SU-DHL-6 (cell line): Measurements from ENCODE around the gene CEP170B.
A peak's percentile ranks its signal among the peaks of the same experiment; 100 is the strongest.

ENCODE experiments used
- H2AFZ ChIP-seq: fragments of 200-600 bp; sonication (generic); 2 replicates; pipeline ENCODE4 v1.6.1; 2014; ENCODE audit warnings: low read depth, mild to moderate bottlenecking, moderate library complexity, mixed read lengths, antibody characterized with exemption, low read length; ENCODE audit not compliant: severe bottlenecking
- H3F3A ChIP-seq: fragments of 200-600 bp; shearing (Covaris generic); 2 replicates; pipeline ENCODE4 v1.6.0; 2016; ENCODE audit warnings: antibody characterized with exemption, mild to moderate bottlenecking; ENCODE audit not compliant: insufficient read depth
- H3K27ac ChIP-seq: fragments of 200-600 bp; sonication (generic); 2 replicates; pipeline ENCODE4 v1.5.1; 2016; ENCODE audit warnings: low read depth, mild to moderate bottlenecking, low read length, moderate library complexity, mixed read lengths
- H3K27me3 ChIP-seq: fragments of 200-600 bp; sonication (generic), shearing (Covaris generic); 2 replicates; pipeline ENCODE4 v1.6.0; 2014; ENCODE audit warnings: mild to moderate bottlenecking, low read length
- H3K36me3 ChIP-seq: fragments of 200-600 bp; sonication (generic); 2 replicates; pipeline ENCODE4 v1.6.1; 2014; ENCODE audit warnings: mild to moderate bottlenecking, low read length, mixed read lengths
- H3K4me2 ChIP-seq: fragments of 300-600, 200-600 bp; shearing (Covaris generic), sonication (generic); 2 replicates; pipeline ENCODE4 v1.6.0; 2014; ENCODE audit warnings: low read length, low read depth, mild to moderate bottlenecking; ENCODE audit not compliant: poor library complexity, severe bottlenecking
- H3K4me3 ChIP-seq: fragments of 200-600 bp; sonication (generic); 2 replicates; pipeline ENCODE4 v1.5.1; 2014; ENCODE audit warnings: antibody characterized with exemption, low read length, mild to moderate bottlenecking, mixed read lengths; ENCODE audit not compliant: insufficient read depth, poor library complexity, severe bottlenecking
- H3K79me2 ChIP-seq: fragments of 200-600 bp; sonication (generic); 2 replicates; pipeline ENCODE4 v1.6.1; 2014; ENCODE audit warnings: mild to moderate bottlenecking, low read length, moderate library complexity; ENCODE audit not compliant: insufficient read depth
- H3K9ac ChIP-seq: fragments of 200-600 bp; sonication (generic); 2 replicates; pipeline ENCODE4 v1.7.0; 2014; ENCODE audit warnings: mild to moderate bottlenecking, low read length
- H3K9me2 ChIP-seq: fragments of 200-600 bp; sonication (generic); replicated peaks from 2 replicates; pipeline ENCODE4 v1.6.1; 2014; ENCODE audit warnings: low read length; ENCODE audit not compliant: insufficient read depth
- H3K9me3 ChIP-seq: fragments of 200-600 bp; sonication (generic); 2 replicates; pipeline ENCODE4 v1.6.1; 2014; ENCODE audit warnings: low read length, mixed read lengths; ENCODE audit not compliant: insufficient read depth
- H4K20me1 ChIP-seq: fragments of 200-600 bp; sonication (generic); 2 replicates; pipeline ENCODE4 v1.6.1; 2014; ENCODE audit warnings: low read depth, mild to moderate bottlenecking, antibody characterized with exemption, low read length, moderate library complexity, mixed read lengths
- CTCF ChIP-seq: fragments of 200-600 bp; sonication (generic); IDR thresholded peaks from one replicate; pipeline ENCODE4 v1.5.1; 2017; ENCODE audit warnings: antibody characterized with exemption, mild to moderate bottlenecking, low read length, moderate library complexity; ENCODE audit not compliant: insufficient read depth, poor library complexity, severe bottlenecking
- EZH2phosphoT487 ChIP-seq: fragments of 200-600 bp; sonication (generic), shearing (Covaris generic); conservative IDR thresholded peaks from 2 replicates; pipeline ENCODE4 v1.6.1; 2018; ENCODE audit warnings: mild to moderate bottlenecking, antibody characterized with exemption, low read length, moderate library complexity, mixed read lengths

The CEP170B gene

GRCh38 chr14:104865081-104865630 is at the start of gene CEP170B:
CEP170B (plus strand) TSS chr14:104865268; CDS start chr14:104868451, 3,183 bp downstream.
- Histone ChIP-seq H3K9ac (no peak within 1 kb of the TSS), H3K9me3 (no peaks in the 10 kb centered on the region), H4K20me1 (no peaks in the 10 kb centered on the region), H3K4me3 (no peak within 1 kb of the TSS), H2AFZ (no peak within 1 kb of the TSS), H3K4me2 (peak within 1 kb of the TSS; percentile 25), H3K27ac (no peak within 1 kb of the TSS), H3K27me3 (no peaks in the 10 kb centered on the region), H3K36me3 (no peaks in the 10 kb centered on the region), H3K79me2 (no peaks in the 10 kb centered on the region), H3K9me2 (no peaks in the 10 kb centered on the region), H3F3A (no peaks in the 10 kb centered on the region)
- TF ChIP-seq CTCF (no peak), EZH2phosphoT487 (no peak)

- H3K27ac ChIP-seq, result peak overlapping the region; percentile 54; the same call in 1 of the 2 replicates
- no peaks in the 10 kb centered on the region for H3K9me2 ChIP-seq
- no peaks in the 10 kb centered on the region for H3K79me2 ChIP-seq
- TF ChIP-seq EZH2phosphoT487 (no peak), CTCF (no peak)
- peak overlapping the region; percentile 73 for H3K4me3 ChIP-seq
- H4K20me1 ChIP-seq, result no peaks in the 10 kb centered on the region
- no peaks in the 10 kb centered on the region for H3K27me3 ChIP-seq
- H3K36me3 ChIP-seq, result no peaks in the 10 kb centered on the region
- peak overlapping the region; percentile 78 for H2AFZ ChIP-seq
- H3K9ac ChIP-seq, result peak overlapping the region; percentile 86
- no peaks in the 10 kb centered on the region; the same call in 1 of the 2 replicates for H3F3A ChIP-seq
- H3K4me2 ChIP-seq, result peak overlapping the region; percentile 65
- no peaks in the 10 kb centered on the region for H3K9me3 ChIP-seq
Observed at GRCh38 chr14:104816616-104816884, 48.5 kb upstream of the CEP170B start.

GRCh38 chr14:104817930-104818713 is 46.9 kb upstream of the CEP170B start:
- Histone ChIP-seq H3K27me3 (no peaks in the 10 kb centered on the region), H4K20me1 (no peaks in the 10 kb centered on the region), H3K9ac (no peak overlapping the region), H2AFZ (no peak overlapping the region), H3K27ac (no peak overlapping the region), H3K4me3 (no peak overlapping the region), H3K79me2 (no peaks in the 10 kb centered on the region), H3K36me3 (no peaks in the 10 kb centered on the region), H3F3A (no peaks in the 10 kb centered on the region; the same call in 1 of the 2 replicates), H3K9me2 (no peaks in the 10 kb centered on the region), H3K9me3 (no peaks in the 10 kb centered on the region), H3K4me2 (no peak overlapping the region)
- TF ChIP-seq CTCF (no peak), EZH2phosphoT487 (no peak)
